ENCODE measurements around the gene AFAP1.

- TF ChIP-seq CTCF (IDR thresholded peaks at IDR 0.05): no peak
- no peak for TF ChIP-seq TCF7L2 (IDR thresholded peaks at IDR 0.05; ENCODE audit: low read depth, low read length)
Observed at GRCh38 chr4:7937006-7937405, 2.7 kb downstream of the AFAP1 start.
